ENCODE data around the gene POLR2I. TPM values are rescaled to one million over a fixed set of nuclear protein-coding genes. Genes with fewer than 3 reads are reported as not detected.

POLR2I gene
- total RNA-seq (2021) (92.2 and 131 TPM in 2 replicates), Bru-seq, nascent RNA (percentile 72 among the genes with signal in this experiment), BruChase-seq, experiment 1, labeled RNA remaining after a 2-hour chase (percentile 70 among the genes with signal in this experiment), BruChase-seq, experiment 2, labeled RNA remaining after a 6-hour chase (percentile 82 among the genes with signal in this experiment)
- long read RNA-seq, transcript POLR2I-206 (5 exons, 542 nt), result minor isoform, 16 of 174 reads
- long read RNA-seq, transcript POLR2I-201 (6 exons, 913 nt), result major isoform, 144 of 174 reads
- long read RNA-seq, partial matches to known transcripts, result 6 of 174 reads
- long read RNA-seq, other reads (novel, unspliced or antisense), result 1 of 174 reads

DNA sequence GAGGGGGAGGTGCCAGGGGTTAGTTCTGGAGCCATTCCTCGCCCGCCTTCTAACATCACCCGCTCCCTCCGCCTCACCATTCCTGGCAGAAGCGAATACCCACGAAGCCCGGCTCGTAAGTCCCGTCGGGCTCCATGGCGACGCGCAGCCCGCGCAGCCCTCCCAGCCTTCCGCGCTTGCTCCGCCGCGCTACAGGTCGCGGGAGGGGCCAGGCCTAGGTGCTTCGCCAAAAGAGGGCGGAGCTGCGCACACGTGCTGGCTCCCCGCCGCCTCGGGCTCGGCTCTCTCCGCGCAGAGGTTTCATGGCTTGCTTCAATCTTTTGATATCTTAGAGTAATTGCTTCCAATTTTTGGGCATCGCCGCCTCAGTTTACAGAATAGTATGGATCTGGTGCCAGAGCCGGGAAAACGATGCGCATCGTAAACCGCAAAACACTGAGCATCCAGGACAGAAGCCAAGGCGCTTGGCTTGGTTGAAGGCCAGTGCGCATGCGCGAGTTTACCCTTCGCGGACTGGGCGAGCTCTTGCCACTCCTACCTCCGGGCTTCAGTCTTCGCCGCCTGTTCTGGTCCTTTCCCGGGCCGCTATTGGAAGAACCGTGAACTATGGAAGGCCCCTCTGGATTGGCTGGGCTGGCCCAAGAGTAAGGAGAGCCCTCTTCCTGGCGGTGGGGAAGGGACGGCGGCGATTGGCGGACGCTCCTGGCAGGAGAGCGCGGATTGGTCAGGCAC, at the start of gene POLR2I:
POLR2I (minus strand) TSS at position 155 of the 732 bp plus-strand sequence; CDS start at position 136, 19 bp downstream.
- Histone ChIP-seq H3K4me3 (peak within 1 kb of the TSS; percentile 100), H4K20me1 (ENCODE audit: insufficient read depth) (no peaks in the 10 kb centered on the region; the same call in 1 of the 2 replicates), H3F3A (ENCODE audit: insufficient read depth, low read depth) (peaks cover 18% of the 10 kb centered on the region; the same call in 1 of the 2 replicates), H3K9me2 (ENCODE audit: insufficient read depth) (no peaks in the 10 kb centered on the region), H3K27ac (peak within 1 kb of the TSS; percentile 67), H3K9me3 (ENCODE audit: insufficient read depth, low read depth) (no peaks in the 10 kb centered on the region), H3K4me1 (replicated peaks; ENCODE audit: insufficient read depth) (peaks cover 12% of the 10 kb centered on the region), H3K36me3 (ENCODE audit: low read depth) (no peaks in the 10 kb centered on the region), H3K27me3 (ENCODE audit: insufficient read depth, low read depth) (no peaks in the 10 kb centered on the region), H3K4me2 (peak within 1 kb of the TSS; percentile 88), H3K79me2 (ENCODE audit: low read depth) (peaks cover 24% of the 10 kb centered on the region), H2AFZ (peak within 1 kb of the TSS; percentile 97)
- ChIA-PET POLR2A (ENCODE audit: unreplicated experiment) (interaction anchor here (0.6 to 0.9 kb wide), 5 partner anchors 10 to 1605 kb away, joined by 3 to 9 read pairs (median 6); partner anchors contain the start of gene ZNF146), CTCF (interaction anchor here (0.5 kb wide), 1 partner anchor 71 kb away, joined by 3 read pairs; no protein-coding TSS in a partner anchor)
- peak; percentile 99 for DNase-seq
- BruUV-seq (replicated peaks), result no TSS peak
- TF ChIP-seq, protein P1, sequence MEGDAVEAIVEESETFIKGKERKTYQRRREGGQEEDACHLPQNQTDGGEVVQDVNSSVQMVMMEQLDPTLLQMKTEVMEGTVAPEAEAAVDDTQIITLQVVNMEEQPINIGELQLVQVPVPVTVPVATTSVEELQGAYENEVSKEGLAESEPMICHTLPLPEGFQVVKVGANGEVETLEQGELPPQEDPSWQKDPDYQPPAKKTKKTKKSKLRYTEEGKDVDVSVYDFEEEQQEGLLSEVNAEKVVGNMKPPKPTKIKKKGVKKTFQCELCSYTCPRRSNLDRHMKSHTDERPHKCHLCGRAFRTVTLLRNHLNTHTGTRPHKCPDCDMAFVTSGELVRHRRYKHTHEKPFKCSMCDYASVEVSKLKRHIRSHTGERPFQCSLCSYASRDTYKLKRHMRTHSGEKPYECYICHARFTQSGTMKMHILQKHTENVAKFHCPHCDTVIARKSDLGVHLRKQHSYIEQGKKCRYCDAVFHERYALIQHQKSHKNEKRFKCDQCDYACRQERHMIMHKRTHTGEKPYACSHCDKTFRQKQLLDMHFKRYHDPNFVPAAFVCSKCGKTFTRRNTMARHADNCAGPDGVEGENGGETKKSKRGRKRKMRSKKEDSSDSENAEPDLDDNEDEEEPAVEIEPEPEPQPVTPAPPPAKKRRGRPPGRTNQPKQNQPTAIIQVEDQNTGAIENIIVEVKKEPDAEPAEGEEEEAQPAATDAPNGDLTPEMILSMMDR (conservative IDR thresholded peaks at IDR 0.05), result no peak
- TF ChIP-seq EZH2 (IDR thresholded peaks at IDR 0.05; ENCODE audit: low read depth), result no peak
- intact Hi-C loops (cut with micrococcal nuclease; ENCODE audit: unreplicated experiment), result loop anchor here (1.0 to 10.0 kb wide), 3 partner anchors 24 to 60 kb away; partner anchors contain the start of genes THAP8 and WDR62

DNA sequence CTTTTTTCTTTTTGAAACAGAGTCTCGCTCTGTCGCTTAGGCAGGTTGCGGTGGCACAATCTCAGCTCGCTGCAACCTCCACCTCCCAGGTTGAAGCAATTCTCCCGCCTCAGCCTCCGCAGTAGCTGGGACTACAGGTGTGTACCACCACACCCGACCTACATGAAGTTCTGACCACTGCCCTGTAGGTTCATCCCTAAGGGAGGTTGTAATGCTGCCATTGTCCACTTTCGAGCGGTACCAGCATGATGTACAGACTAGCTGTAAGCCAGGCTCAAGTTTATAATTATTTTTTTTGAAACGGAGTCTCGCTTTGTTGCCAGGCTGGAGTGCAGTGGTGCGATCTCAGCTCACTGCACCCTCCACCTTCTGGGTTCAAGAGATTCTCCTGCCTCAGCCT, 49.1 kb upstream of the POLR2I start:
- H3F3A ChIP-seq (ENCODE audit: insufficient read depth, low read depth), result peaks cover 10% of the 10 kb centered on the region; the same call in 1 of the 2 replicates
- DNase-seq, result no peak
- H3K36me3 ChIP-seq (ENCODE audit: low read depth), result 0 out of 2 replicates have a peak, but pooled peaks cover 5% of the 10 kb centered on the region
- no peaks in the 10 kb centered on the region for H3K9me3 ChIP-seq (ENCODE audit: insufficient read depth, low read depth)
- H3K27ac ChIP-seq, result no peak overlapping the region
- ChIA-PET POLR2A (ENCODE audit: unreplicated experiment) (no interaction called here), CTCF (no interaction called here)
- no peaks in the 10 kb centered on the region for H3K27me3 ChIP-seq (ENCODE audit: insufficient read depth, low read depth)
- no peak overlapping the region for H3K4me3 ChIP-seq
- no peaks in the 10 kb centered on the region for H3K9me2 ChIP-seq (ENCODE audit: insufficient read depth)
- H3K4me1 ChIP-seq (replicated peaks; ENCODE audit: insufficient read depth), result no peaks in the 10 kb centered on the region
- H3K4me2 ChIP-seq, result no peak overlapping the region
- H2AFZ ChIP-seq, result no peak overlapping the region
- no peaks in the 10 kb centered on the region; the same call in 1 of the 2 replicates for H4K20me1 ChIP-seq (ENCODE audit: insufficient read depth)
- BruUV-seq (replicated peaks), result no TSS peak
- no peaks in the 10 kb centered on the region for H3K79me2 ChIP-seq (ENCODE audit: low read depth)
- intact Hi-C loops (cut with micrococcal nuclease; ENCODE audit: unreplicated experiment), result no loop called here
- TF ChIP-seq EZH2 (IDR thresholded peaks at IDR 0.05; ENCODE audit: low read depth), result no peak
- TF ChIP-seq, protein P1 (conservative IDR thresholded peaks at IDR 0.05), result no peak

DNA sequence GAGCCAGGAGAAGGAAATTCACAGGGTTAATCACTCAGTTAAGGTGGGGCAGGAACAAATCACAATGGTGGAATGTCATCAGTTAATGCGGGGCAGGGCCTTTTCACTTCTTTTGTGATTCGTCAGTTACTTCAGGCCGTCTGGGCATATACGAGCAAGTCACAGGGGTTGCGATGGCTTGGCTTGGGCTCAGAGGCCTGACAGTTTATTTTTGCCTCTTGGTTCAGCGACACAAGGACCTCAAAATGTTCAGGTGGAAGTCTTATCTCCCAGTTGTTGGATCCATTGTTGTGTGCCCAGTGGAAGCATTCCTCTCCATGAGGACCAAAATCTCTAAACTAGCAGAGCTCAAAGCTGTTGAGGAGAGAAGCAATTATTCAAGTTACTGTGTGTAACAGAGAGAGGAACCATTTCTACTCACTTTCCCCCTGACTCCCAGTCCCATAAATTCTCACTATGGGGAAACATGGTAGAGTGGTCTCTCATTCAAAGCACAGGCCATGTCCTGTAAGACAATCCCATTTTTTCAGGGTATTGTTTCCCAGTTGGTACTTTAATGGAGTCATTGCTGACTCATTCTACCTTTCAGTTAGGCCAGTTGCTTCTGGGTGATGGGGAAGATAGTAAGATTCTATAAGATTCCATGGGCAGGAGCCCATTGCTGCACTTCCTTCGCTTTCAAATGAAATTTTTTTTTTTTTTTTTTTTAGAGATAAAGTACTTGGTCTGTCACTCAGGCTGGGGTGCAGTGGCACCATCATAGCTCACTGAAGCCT, 46.3 kb upstream of the POLR2I start:
- Histone ChIP-seq H3K9me3 (ENCODE audit: insufficient read depth, low read depth) (no peaks in the 10 kb centered on the region), H3K4me3 (no peak overlapping the region), H3K27ac (no peak overlapping the region), H3K4me2 (no peak overlapping the region), H4K20me1 (ENCODE audit: insufficient read depth) (no peaks in the 10 kb centered on the region; the same call in 1 of the 2 replicates), H3K4me1 (replicated peaks; ENCODE audit: insufficient read depth) (no peaks in the 10 kb centered on the region), H2AFZ (no peak overlapping the region), H3K9me2 (ENCODE audit: insufficient read depth) (no peaks in the 10 kb centered on the region), H3K79me2 (ENCODE audit: low read depth) (no peaks in the 10 kb centered on the region), H3K36me3 (ENCODE audit: low read depth) (no peaks in the 10 kb centered on the region), H3F3A (ENCODE audit: insufficient read depth, low read depth) (no peaks in the 10 kb centered on the region; the same call in 1 of the 2 replicates), H3K27me3 (ENCODE audit: insufficient read depth, low read depth) (no peaks in the 10 kb centered on the region)
- no TSS peak for BruUV-seq (replicated peaks)
- DNase-seq, result no peak
- TF ChIP-seq, protein P1 (conservative IDR thresholded peaks at IDR 0.05), result no peak
- TF ChIP-seq EZH2 (IDR thresholded peaks at IDR 0.05; ENCODE audit: low read depth), result no peak
- intact Hi-C loops (cut with micrococcal nuclease; ENCODE audit: unreplicated experiment), result no loop called here
- ChIA-PET CTCF (no interaction called here), POLR2A (ENCODE audit: unreplicated experiment) (no interaction called here)
